ENCODE data around the gene RREB1. TPM values are rescaled to one million over a fixed set of nuclear protein-coding genes. Genes with fewer than 3 reads are reported as not detected.
A peak's percentile ranks its signal among the peaks of the same experiment; 100 is the strongest.

The RREB1 gene
- total RNA-seq, 2 experiments from 2014 or later = 18.7 to 19.7 TPM

GRCh38 chr6:7108196-7108963 is 619 bp downstream of the RREB1 start:
- no peak for TF ChIP-seq CTCF (IDR thresholded peaks at IDR 0.05)
- intact Hi-C loops (cut with micrococcal nuclease) = loop anchor here (2.0 kb wide), 1 partner anchor 28 kb away; no protein-coding TSS in a partner anchor
- peaks cover 42% of the 10 kb centered on the region for H3K4me1 Mint-ChIP-seq (ENCODE audit: low read depth)
- ChIA-PET CTCF (interaction anchor here (1.0 to 1.5 kb wide), 2 partner anchors 33 to 481 kb away, joined by 3 read pairs; no protein-coding TSS in a partner anchor), POLR2A (interaction anchor here (0.6 to 3.6 kb wide), 14 partner anchors 10 to 426 kb away, joined by 3 to 17 read pairs (median 6); no protein-coding TSS in a partner anchor)
- peaks cover 6% of the 10 kb centered on the region for H3K36me3 Mint-ChIP-seq (ENCODE audit: low read depth)
- peak; percentile 64 for DNase-seq
- no peaks in the 10 kb centered on the region for H3K9me3 Mint-ChIP-seq
- H3K27me3 Mint-ChIP-seq = no peaks in the 10 kb centered on the region
- peak overlapping the region; percentile 95 for H3K27ac Mint-ChIP-seq
- peak overlapping the region; percentile 83 for H3K4me3 Mint-ChIP-seq
- peak; percentile 13 for ATAC-seq

- ChIA-PET CTCF (interaction anchor here (1.0 to 2.3 kb wide), 5 partner anchors 19 to 480 kb away, joined by 3 to 8 read pairs (median 3); no protein-coding TSS in a partner anchor), POLR2A (interaction anchor here (0.9 to 3.6 kb wide), 10 partner anchors 12 to 45 kb away, joined by 3 to 15 read pairs (median 6); no protein-coding TSS in a partner anchor)
- Mint-ChIP-seq H3K36me3 (ENCODE audit: low read depth) (peaks cover 6% of the 10 kb centered on the region), H3K27me3 (no peaks in the 10 kb centered on the region), H3K4me1 (ENCODE audit: low read depth) (peaks cover 50% of the 10 kb centered on the region), H3K9me3 (no peaks in the 10 kb centered on the region), H3K4me3 (peak overlapping the region; percentile 83), H3K27ac (peak overlapping the region; percentile 87)
- TF ChIP-seq CTCF (IDR thresholded peaks at IDR 0.05) = no peak
- intact Hi-C loops (cut with micrococcal nuclease) = loop anchor here (2.0 kb wide), 1 partner anchor 28 kb away; no protein-coding TSS in a partner anchor
- no peak for ATAC-seq
- DNase-seq = peak; percentile 61
Measured at GRCh38 chr6:7108964-7109836, 1.4 kb downstream of the RREB1 start.

- no peak for ATAC-seq
- Mint-ChIP-seq H3K4me1 (ENCODE audit: low read depth) (peaks cover 61% of the 10 kb centered on the region), H3K4me3 (peak overlapping the region; percentile 83), H3K27me3 (no peaks in the 10 kb centered on the region), H3K27ac (peak overlapping the region; percentile 87), H3K9me3 (no peaks in the 10 kb centered on the region), H3K36me3 (ENCODE audit: low read depth) (peaks cover 6% of the 10 kb centered on the region)
- ChIA-PET CTCF (interaction anchor here (1.0 to 2.3 kb wide), 7 partner anchors 16 to 129 kb away, joined by 3 to 8 read pairs (median 4); no protein-coding TSS in a partner anchor), POLR2A (interaction anchor here (0.8 to 3.6 kb wide), 9 partner anchors 19 to 101 kb away, joined by 3 to 15 read pairs (median 6); no protein-coding TSS in a partner anchor)
- intact Hi-C loops (cut with micrococcal nuclease) = no loop called here
- no peak for TF ChIP-seq CTCF (IDR thresholded peaks at IDR 0.05)
- DNase-seq = no peak
Measured at GRCh38 chr6:7110092-7110792, 2.5 kb downstream of the RREB1 start.

GRCh38 chr6:7111095-7111690 is 3.4 kb downstream of the RREB1 start:
- Mint-ChIP-seq H3K36me3 (ENCODE audit: low read depth) (peaks cover 8% of the 10 kb centered on the region), H3K27me3 (no peaks in the 10 kb centered on the region), H3K27ac (no peak overlapping the region), H3K4me1 (ENCODE audit: low read depth) (peaks cover 68% of the 10 kb centered on the region), H3K4me3 (peak overlapping the region; percentile 83), H3K9me3 (no peaks in the 10 kb centered on the region)
- TF ChIP-seq CTCF (IDR thresholded peaks at IDR 0.05) = no peak
- POLR2A ChIA-PET = interaction anchor here (0.7 to 3.6 kb wide), 8 partner anchors 9 to 102 kb away, joined by 3 to 15 read pairs (median 3); no protein-coding TSS in a partner anchor
- DNase-seq (no peak), ATAC-seq (no peak)
- intact Hi-C loops (cut with micrococcal nuclease) = no loop called here
- CTCF ChIA-PET = interaction anchor here (1.0 to 2.3 kb wide), 5 partner anchors 15 to 415 kb away, joined by 3 to 8 read pairs (median 4); no protein-coding TSS in a partner anchor
